Measurements from ENCODE around the gene APEX1. TPM values are rescaled to one million over a fixed set of nuclear protein-coding genes. Genes with fewer than 3 reads are reported as not detected.

The APEX1 gene
- total RNA-seq, 1 donor from 2014 or later = 76.6 TPM

- Mint-ChIP-seq H3K27ac (peak within 1 kb of the TSS; percentile 90), H3K9me3 (no peaks in the 10 kb centered on the region), H3K4me3 (peak within 1 kb of the TSS; percentile 92), H3K36me3 (no peaks in the 10 kb centered on the region), H3K27me3 (ENCODE audit: insufficient read depth, low read depth) (no peaks in the 10 kb centered on the region), H3K4me1 (peaks cover 13% of the 10 kb centered on the region)
- Histone ChIP-seq H3K4me1 (peaks cover 3% of the 10 kb centered on the region), H3F3A (ENCODE audit: low read depth) (peaks cover 20% of the 10 kb centered on the region), H3K9ac (peak within 1 kb of the TSS; percentile 50), H2AFZ (replicated peaks) (peak within 1 kb of the TSS; percentile 96), H3K4me2 (peak within 1 kb of the TSS; percentile 84), H3K27me3 (no peaks in the 10 kb centered on the region), H3K4me3 (peak within 1 kb of the TSS; percentile 79), H3K9me3 (ENCODE audit: low read depth) (no peaks in the 10 kb centered on the region), H3K79me2 (ENCODE audit: low read depth) (peaks cover 10% of the 10 kb centered on the region), H4K20me1 (ENCODE audit: low read depth) (no peaks in the 10 kb centered on the region), H3K27ac (peak within 1 kb of the TSS; percentile 68), H3K36me3 (no peaks in the 10 kb centered on the region)
- TF ChIP-seq EZH2 (IDR thresholded peaks at IDR 0.05) (no peak), CTCF (IDR thresholded peaks at IDR 0.05) (no peak), EZH2phosphoT487 (IDR thresholded peaks at IDR 0.05) (no peak)
- DNase-seq (ENCODE audit: low spot score) = peak; percentile 87
Measured at GRCh38 chr14:20412876-20413743, 41.9 kb upstream of the APEX1 start, which contains the start of gene TEP1. Gene TEP1, minus strand, starts transcription at chr14:20413501. Its CDS starts 5,062 bp downstream, at chr14:20408439.

GRCh38 chr14:20413744-20414082 lies 41.3 kb upstream of the APEX1 start:
- Mint-ChIP-seq H3K4me1 (peaks cover 13% of the 10 kb centered on the region), H3K9me3 (no peaks in the 10 kb centered on the region), H3K4me3 (peak overlapping the region; percentile 92), H3K27me3 (ENCODE audit: insufficient read depth, low read depth) (no peaks in the 10 kb centered on the region), H3K36me3 (no peaks in the 10 kb centered on the region), H3K27ac (peak overlapping the region; percentile 90)
- H3K9me3 ChIP-seq (ENCODE audit: low read depth) = no peaks in the 10 kb centered on the region
- peaks cover 3% of the 10 kb centered on the region for H3K4me1 ChIP-seq
- peak overlapping the region; percentile 96 for H2AFZ ChIP-seq (replicated peaks)
- peak overlapping the region; percentile 84 for H3K4me2 ChIP-seq
- peaks cover 10% of the 10 kb centered on the region for H3K79me2 ChIP-seq (ENCODE audit: low read depth)
- no peak overlapping the region for H3K27ac ChIP-seq
- no peaks in the 10 kb centered on the region for H4K20me1 ChIP-seq (ENCODE audit: low read depth)
- TF ChIP-seq EZH2phosphoT487 (IDR thresholded peaks at IDR 0.05) (no peak), EZH2 (IDR thresholded peaks at IDR 0.05) (no peak), CTCF (IDR thresholded peaks at IDR 0.05) (no peak)
- no peaks in the 10 kb centered on the region for H3K27me3 ChIP-seq
- H3F3A ChIP-seq (ENCODE audit: low read depth) = peaks cover 20% of the 10 kb centered on the region
- H3K4me3 ChIP-seq = peak overlapping the region; percentile 79
- H3K36me3 ChIP-seq = no peaks in the 10 kb centered on the region
- peak overlapping the region; percentile 50 for H3K9ac ChIP-seq
- peak; percentile 38 for DNase-seq (ENCODE audit: low spot score)

- no peaks in the 10 kb centered on the region for H3K27me3 ChIP-seq
- no peaks in the 10 kb centered on the region for H3K9me3 Mint-ChIP-seq
- TF ChIP-seq CTCF (IDR thresholded peaks at IDR 0.05) = peak; percentile 72
- no peak for TF ChIP-seq EZH2phosphoT487 (IDR thresholded peaks at IDR 0.05)
- H3K27ac Mint-ChIP-seq = peak overlapping the region; percentile 43
- H3K9ac ChIP-seq = no peak overlapping the region
- peaks cover 13% of the 10 kb centered on the region for H3K4me1 Mint-ChIP-seq
- no peaks in the 10 kb centered on the region for H4K20me1 ChIP-seq (ENCODE audit: low read depth)
- H3K27ac ChIP-seq = no peak overlapping the region
- H3K79me2 ChIP-seq (ENCODE audit: low read depth) = peaks cover 10% of the 10 kb centered on the region
- H3K4me2 ChIP-seq = no peak overlapping the region
- H3K9me3 ChIP-seq (ENCODE audit: low read depth) = no peaks in the 10 kb centered on the region
- peaks cover 20% of the 10 kb centered on the region for H3F3A ChIP-seq (ENCODE audit: low read depth)
- H3K4me1 ChIP-seq = peaks cover 3% of the 10 kb centered on the region
- no peaks in the 10 kb centered on the region for H3K36me3 Mint-ChIP-seq
- H2AFZ ChIP-seq (replicated peaks) = peak overlapping the region; percentile 74
- peak overlapping the region; percentile 22 for H3K4me3 Mint-ChIP-seq
- no peak overlapping the region for H3K4me3 ChIP-seq
- peak; percentile 58 for DNase-seq (ENCODE audit: low spot score)
- H3K36me3 ChIP-seq = no peaks in the 10 kb centered on the region
- H3K27me3 Mint-ChIP-seq (ENCODE audit: insufficient read depth, low read depth) = no peaks in the 10 kb centered on the region
Measured at GRCh38 chr14:20415782-20416206, 39.2 kb upstream of the APEX1 start.
